HG02759 (cell line): ENCODE measurements around the gene PCOLCE2.
"Not testable (repeated sequence)": the region's sequence is repeated elsewhere in the genome, so short reads cannot be mapped to it uniquely, and the experiment has no call there.

ENCODE experiments used
- ATAC-seq: cut with Tn5 transposase; IDR thresholded peaks from one replicate; pipeline ENCODE4 v1.9.1; 2021; ENCODE audit warnings: mild to moderate bottlenecking, moderate library complexity; ENCODE audit not compliant: unreplicated experiment

The PCOLCE2 gene

DNA sequence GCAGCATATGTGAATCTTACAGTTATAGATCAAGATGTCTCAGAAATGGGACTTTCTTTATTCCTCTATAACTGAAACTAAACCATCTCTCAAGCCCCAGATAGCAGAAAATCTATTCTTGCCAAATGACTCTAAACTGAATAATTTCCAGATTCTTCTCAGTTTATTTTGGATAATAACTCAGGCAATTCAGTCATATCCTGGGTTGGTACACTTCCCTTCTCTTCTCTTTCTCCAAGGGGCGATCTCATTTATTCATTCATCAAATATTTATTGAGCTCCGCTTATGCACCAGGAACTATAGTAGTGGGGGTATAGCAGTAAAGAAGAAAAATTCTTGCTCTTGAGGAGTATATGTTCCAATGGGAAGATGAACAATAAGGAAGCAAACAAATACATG, 13.5 kb upstream of the PCOLCE2 start:
- ATAC-seq, result no peak

DNA sequence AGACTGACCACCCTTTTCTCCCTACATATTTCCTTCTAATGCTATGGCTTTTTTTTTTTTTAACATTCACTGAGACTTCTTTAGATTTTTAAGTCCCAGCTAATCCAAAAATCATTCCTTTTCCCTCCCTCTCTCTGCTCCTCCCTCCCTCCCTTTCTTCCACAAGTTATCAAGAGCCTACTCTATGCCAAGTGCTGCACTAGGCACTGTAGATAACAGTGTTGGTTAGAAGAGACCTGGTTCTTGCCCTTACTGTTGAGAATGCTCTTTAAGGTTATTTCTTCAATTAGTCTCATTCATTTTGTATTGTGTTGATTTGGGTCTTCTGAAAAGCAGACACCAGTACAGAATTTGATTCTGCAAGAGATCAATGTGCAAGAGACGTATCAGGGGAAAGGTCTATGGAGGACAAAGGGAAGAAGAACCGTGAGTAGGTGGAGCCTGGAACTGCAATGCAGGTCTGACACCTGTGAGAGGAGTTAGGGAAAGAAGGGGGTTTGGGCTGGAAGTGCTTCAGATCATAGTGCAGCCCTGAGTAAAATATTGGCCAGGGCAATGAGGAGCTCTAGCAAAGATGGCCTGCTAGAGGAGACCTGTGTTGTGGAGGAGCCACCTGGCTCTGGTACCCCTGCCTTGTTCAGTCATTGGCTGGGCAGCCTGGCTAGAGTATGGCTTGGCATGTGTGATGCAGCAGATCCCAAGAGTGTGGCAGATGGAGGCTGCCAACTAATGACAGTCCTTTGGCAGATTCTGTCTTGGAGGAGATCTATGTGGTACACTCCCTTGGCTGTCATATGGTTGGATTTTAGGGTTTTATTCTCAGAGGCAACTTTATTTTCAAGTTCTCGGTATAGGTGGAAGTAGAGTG, 9.7 kb upstream of the PCOLCE2 start:
- no peak for ATAC-seq

DNA sequence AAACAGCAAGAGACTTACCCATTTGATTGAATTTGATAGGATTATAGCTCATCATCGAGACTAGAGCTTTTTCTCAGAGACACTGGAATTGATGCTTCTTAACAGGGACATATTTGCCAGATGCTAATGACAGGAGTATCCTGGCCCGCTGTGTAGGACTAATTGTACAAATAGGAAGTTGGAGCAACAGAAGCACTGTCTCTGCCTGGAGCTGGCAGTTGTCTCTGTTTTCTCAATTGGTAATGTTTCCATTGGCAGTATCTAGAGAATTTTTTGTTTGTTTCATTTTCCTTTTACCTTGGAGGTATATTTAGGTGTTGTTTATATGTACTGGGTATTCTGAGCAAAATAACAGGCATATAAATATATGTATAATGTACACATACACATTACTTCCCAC, 8.9 kb upstream of the PCOLCE2 start:
- no peak for ATAC-seq

DNA sequence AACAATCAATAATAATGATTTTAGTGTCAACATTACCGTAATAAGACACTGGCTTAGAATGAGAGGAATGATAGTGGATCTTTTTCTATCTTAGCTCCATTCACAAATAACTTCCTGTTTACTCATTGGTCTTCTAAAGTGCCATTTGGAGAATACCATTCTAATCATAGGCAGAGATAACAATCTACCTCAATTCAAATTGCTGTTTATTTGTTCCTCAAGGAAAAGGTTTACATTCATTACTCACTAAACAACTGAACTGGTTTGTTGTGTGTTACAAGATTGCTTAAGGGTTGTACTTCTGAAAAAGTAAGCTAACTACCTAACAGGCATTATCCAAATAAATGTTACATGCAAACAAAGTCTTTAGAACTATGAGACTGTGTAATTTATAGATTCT, 8.1 kb upstream of the PCOLCE2 start:
- no peak for ATAC-seq

DNA sequence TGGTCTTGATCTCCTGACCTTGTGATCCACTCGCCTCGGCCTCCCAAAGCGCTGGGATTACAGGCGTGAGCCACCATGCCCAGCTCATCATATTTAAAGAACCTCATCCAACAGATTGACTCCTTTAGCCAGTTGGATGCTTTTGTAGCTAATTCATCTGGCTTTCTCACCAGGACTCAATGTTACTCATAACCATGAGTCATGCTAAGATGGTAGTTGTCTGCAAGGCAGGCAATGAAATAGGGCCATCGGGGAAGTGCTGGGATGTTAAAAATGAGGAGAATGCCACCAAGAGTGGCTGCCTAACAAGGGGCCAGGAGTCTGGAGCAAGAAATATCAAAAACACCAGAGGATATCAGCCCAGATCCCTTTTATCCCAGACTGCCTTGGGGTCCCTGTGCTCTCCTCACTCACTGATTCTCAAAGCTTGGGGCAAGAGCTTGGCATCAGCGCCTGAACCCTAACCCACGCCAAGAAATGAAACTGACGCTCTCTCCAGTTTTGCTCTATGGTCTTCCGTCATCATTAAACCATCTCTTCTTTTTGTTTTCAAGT, 7.4 kb upstream of the PCOLCE2 start:
- ATAC-seq, result no peak

DNA sequence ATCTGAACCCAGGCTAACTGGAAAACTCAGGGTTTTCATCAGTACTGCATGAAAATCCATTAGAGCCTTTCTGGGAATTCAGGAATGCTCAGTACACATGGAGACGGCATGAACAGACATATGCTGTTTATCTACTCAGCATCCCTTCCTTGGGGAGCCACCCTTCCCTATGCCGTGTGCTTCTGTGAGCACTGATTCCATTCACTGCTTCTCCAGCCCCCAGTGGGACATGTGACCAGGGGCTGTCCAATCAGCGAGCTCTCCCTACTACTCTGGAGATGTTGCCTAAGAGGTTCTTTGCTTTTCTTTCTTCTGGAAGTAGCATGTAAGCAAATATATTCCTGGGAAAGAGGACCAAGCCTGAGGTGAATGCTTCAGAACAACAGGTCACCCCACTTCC, 5.6 kb upstream of the PCOLCE2 start:
- ATAC-seq, result no peak

DNA sequence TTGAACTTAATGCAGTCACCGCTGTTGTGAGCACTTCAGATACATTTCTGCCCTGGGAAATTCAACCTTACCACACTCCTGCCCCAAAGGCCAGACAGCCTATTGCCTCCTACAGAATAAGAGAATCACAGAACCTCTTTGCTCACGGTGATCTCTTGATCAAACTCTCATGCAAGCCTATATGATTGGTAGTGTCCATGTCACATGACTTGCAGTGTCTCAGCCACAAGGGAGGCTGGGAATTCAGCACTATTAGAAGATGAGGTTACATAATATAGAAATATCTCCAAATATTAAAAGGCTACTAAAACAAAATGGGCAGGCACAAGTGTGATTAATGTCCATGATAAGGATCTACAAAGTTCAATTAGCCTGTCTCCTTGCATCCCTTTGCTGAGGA, 3.8 kb upstream of the PCOLCE2 start:
- no peak for ATAC-seq

DNA sequence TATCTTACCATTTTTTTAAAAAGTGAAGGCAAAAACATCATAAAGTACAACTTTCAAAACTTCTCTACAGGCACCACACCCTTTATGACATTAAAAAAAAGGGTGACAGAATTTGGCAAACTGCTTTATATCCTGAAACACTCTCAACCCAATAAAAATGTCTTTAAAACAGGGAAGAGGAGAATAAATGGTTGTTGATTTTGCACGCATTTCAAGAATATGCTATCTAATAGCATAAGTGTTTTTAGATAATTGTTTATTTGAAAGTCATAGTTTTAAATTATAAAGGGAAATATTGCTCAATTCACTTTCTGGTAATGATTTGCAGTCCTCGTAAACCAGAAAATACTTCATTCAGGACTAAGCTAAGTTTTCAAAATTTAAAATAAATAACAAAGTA, 1.7 kb upstream of the PCOLCE2 start:
- ATAC-seq, result no peak

DNA sequence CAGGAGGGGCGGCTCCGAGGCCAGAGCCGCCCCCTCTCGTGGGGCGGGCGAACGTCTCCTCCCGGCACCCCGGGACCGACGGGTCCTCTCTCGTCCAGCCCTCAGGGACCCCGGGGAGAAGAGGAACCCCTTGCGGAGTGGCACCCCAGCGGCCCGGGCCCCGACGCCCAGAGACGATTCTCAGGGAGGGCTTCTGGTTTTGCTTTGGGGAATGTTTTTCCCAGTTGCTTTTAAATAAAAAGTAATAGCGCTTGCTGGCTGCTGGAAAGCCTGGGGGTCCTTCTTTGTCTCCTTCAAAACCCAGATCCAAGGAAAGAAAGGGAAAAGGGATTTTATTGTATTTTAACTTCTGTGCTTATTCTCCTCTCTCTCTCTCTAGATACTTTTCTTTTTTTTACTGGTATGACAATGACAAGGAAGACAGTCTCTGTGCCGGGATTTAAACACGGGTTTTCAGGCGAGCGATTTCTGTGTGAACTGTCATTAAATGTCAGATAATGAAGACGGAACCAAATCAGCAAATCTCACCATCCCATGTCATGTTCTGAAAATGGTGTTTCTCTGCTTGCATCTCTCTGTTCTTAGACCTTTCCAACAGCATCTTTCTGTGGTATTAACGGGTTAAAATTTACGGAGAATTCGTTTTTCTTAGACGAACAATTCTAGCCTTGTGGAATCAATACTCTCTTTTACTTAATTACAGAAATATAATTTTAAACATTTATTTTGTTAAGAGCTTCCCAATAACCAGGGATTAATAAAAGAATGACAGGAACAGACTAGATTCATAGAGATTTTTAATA, 530 bp upstream of the PCOLCE2 start:
- no peak for ATAC-seq

DNA sequence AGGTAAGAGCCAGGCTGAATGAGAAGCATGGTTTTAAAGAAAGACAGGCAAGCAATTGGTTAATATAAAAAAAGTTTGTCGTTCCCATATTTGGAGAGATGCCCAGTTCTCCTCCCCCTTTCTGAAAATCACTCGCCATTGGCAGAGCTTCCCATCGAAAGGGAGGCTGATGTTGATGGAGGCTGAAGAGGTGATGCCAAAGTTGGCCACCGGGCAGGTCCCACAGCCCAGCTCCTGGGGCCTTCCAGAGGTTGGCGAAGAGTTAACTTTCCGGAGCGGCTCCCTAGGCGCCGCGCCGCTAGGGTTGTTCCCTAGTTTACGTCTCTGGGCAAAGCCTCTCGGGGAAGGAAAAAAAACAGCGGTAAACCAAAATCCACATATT, 793 bp downstream of the PCOLCE2 start:
- no peak for ATAC-seq

DNA sequence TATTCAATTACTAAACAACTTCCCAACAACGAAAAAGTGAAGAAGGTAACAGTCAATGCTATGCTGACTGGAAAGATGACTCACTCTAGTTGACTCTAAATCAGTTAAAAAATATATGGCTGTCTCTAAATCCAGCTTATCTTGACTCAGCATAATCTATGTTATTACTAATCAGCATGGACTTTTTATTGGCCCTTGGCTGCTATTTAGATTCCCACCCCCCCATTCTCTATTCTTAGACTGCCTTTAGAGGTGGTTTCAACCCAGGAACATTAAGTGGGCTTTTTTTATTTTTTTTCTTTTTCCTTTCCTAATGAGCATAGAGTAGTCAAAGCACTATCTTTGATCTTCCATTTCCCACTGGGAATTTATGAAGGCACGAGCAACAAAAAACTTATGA, 1.9 kb downstream of the PCOLCE2 start:
- no peak for ATAC-seq

DNA sequence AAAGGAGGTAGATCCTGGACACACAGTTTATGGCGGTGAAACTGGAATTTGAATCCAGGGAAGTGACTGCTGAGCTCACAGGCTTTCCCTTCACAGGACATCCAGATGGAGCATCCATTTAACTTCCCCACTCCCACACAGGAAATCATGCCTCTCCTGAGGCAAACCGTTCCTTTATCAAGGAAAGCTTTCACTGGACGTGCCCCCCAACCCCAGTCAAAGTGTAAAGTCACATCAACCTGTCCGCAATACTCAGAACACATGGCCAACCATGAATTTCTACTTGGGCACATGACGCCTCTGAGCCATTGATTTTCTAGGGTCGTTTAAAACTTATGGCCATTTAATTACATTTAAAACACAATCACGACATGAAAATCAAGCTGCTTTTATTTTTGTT, 2.9 kb downstream of the PCOLCE2 start:
- ATAC-seq, result no peak

DNA sequence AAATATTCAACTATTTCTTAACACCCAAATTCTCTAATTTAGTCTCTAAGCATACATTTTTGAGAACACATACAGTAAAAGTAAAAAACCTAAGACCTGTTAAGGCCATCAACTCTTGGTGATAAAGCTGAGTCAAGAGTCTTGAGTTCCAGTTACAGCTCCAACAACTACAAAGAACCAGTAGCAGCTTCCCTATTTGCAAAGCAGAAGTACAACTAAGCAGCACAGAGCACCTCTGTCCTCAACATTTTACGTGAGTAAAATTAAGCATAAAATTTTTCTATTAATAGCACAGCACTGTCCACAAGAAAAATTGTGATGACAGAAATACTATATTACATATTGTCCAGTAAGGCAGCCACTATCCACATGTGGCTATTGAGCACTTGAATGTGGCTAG, 4.4 kb downstream of the PCOLCE2 start:
- ATAC-seq, result no peak

DNA sequence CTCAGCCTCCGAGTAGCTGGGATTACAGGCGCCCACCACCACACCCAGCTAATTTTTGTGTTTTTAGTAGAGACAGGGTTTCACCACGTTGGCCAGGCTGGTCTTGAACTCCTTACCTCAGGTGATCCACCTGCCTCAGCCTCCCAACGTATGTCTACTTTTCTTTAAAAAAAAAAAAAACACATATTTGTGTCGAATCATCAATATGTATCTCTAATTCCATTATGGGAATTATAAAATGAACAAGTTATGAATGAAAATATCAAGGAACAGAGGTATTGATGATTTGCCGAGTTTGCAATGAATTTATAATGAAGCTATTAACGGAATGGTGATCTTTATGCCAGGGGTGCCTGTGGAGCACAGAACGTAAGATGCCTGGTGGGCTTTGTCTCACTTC, 5.3 kb downstream of the PCOLCE2 start:
- not testable (repeated sequence) for ATAC-seq

DNA sequence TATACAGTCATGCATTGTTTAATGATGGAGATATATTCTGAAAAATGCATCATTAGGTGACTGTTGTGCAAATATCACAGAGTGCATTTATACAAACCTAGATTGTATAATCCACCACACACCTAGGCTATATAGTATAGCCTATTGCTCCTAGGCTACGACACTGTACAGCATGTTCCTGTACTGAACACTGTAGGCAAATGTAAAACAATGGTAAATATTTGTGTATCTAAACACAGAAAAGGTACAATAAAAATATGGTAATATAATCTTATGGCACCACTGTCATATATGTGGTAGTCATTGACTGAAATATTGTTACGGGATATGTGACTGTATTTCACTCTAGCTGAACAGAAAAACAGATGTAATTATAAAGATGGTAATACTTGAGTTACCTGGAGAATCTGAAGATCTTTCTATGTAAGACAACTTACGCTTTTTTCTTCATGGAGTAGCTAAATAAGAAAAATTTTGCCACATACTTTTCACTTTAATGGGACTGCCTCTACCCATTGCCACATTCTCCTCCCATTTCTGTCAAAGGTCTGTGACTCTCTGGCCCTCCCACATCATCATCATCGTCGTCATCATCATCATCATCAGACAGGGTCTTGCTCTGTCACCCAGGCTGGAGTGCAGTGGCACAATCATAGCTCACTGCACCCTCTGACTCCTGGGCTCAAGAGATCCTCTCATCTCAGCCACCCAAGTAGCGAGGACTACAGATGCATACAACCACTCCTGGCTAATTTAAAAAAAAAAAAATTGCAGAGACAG, 7.2 kb downstream of the PCOLCE2 start:
- ATAC-seq, result no peak

DNA sequence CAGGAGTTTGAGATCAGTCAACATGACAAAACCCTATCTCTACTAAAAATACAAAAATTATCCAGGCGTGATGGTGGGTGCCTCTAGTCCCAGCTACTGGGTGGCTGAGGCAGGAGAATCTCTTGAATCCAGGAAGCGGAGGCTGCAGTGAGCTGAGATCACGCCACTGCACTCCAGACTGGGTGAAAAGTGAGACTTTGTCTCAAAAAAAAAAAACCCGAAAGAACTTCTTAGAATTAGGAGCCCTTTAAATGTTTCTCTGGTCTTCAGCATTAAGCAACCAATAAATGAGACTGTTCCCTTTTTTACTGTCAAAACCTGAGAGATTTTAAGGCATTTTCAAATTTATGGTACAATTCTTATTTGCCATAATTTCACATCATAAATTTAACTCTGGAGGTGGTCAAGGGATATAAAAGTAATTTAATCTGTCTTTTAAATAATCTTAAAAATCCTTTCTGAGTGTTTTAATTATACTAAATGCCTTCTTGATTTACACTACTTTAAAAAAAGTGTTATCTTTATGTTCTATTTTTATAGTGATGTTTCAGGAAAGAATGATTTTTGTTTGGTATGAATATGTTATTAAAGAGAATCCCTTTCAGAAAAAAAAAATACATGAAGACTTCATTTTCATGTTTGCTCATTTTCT, 10.1 kb downstream of the PCOLCE2 start:
- ATAC-seq, result no peak

DNA sequence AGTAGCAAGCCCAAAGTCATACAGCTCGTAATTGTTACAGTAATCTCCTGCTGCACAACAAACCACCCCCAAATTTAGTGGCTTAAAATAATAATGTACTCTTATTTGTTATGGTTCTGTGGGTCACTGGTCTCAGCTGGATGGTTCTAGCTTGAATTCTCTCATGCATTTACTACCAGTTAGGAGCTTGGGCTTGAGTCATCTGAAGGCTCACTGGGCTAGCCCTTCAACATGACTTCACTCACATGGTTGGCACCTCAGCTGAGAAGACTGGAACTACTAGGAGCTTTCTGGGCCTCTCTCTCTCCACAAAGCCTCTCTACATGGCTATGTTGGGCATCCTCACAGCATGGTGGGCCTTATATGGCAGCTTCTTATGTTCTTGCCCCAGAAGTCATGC, 12.5 kb downstream of the PCOLCE2 start:
- no peak for ATAC-seq

DNA sequence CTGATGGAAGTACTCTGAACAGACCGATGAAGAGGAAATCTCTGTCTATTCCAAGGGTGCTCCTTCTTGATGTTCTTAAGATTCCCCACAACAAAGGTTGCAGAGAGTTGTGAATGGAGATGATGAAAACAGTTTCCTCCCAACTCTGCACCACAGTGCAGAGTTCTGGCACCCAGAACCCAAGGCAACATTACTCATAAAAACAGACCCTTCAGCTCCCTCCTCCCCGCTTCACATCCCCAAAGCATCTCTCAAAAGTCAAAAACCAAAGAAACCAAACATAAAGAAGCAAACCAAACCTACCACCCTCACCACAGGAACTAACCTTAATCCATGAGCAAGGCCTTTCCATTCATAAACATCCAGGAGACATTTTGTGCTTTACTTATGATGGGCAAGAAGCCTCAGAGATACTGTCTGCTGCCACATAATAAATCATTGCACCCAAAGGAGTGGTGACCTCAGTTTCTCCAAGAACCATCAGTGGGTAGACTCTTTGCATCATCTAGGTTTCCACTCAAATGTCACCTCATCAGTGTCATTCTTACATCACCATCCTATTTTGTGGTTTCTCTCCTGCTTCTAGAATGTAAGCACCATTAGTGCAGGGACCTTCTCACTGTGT, 13.2 kb downstream of the PCOLCE2 start:
- ATAC-seq, result no peak

DNA sequence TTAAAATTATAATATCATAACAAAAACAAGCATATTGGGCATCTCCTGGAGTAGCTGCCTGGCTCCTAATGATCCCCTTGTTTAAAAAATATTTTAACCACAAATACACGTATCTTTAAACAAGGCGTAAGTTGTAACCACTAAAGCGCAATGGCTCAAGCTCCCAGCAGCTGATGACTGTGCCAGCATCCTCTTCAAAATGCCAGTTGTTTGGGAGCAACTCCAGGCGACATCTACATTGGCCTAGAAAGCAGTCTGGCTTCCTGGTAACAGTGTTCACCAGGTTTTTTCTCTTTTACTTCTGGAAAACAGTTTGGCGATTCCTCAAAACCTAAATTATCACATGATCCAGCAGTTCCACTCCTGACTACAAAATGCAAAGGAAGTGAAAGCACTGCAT, 13.8 kb downstream of the PCOLCE2 start:
- ATAC-seq, result no peak

DNA sequence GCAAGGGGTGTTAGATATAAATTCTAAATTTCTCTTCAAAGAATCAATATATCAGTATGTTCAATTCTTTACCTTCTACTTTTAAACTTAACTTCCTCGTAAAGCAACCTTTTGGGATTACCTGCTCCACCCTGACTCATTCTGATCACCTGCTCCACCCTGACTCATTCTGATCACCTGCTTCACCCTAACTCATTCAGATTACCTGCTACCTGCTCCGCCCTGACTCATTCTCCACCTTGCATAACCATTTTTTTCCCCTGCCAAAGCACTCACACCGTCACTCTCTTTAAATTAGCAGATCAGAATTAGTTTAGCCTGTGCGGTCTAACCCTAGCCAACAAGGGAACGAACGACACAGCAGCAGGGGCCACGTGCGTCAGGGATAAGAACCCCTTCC, 20.5 kb downstream of the PCOLCE2 start:
- ATAC-seq, result not testable (repeated sequence)
